Pancreas (tissue), 10 donors: ENCODE data around the gene COL4A1. TPM values are rescaled to one million over a fixed set of nuclear protein-coding genes. Genes with fewer than 3 reads are reported as not detected.
A peak's percentile ranks its signal among the peaks of the same experiment; 100 is the strongest.

Experiments
- ATAC-seq, 4 donors: fragments of 200-7000 bp; cut with Tn5 transposase; one replicate each; pipeline versions ENCODE4 v1.8.0 to v1.9.1; 2020; ENCODE audit warnings: mild to moderate bottlenecking in 4 of 4, moderate library complexity in 4 of 4
- DNase-seq, 6 donors: peaks; one replicate each; pipeline ENCODE4 v3.0.0-alpha.2; 2020
- FAIRE-seq: peaks from 2 replicates; lab custom pipeline; 2012; peaks lifted over from hg19 to GRCh38; lab: Jason Lieb, UNC
- H3K27ac ChIP-seq, 4 donors: fragments of 200-600 bp; sonication (generic); 1 replicate in 3 of 4; 2 replicates in 1 of 4; pipeline versions ENCODE4 v1.5.0 to v1.8.0; 2020
- H3K27me3 ChIP-seq, 4 donors: fragments of 200-600 bp; one replicate each; pipeline ENCODE4 v1.8.0; 2021
- H3K36me3 ChIP-seq, 3 donors: fragments of 200-600 bp; sonication (generic) in 1 of 3; one replicate each; pipeline versions ENCODE4 v1.5.0 to v1.8.0; 2020 to 2021
- H3K4me1 ChIP-seq, 3 donors: fragments of 200-600 bp; one replicate each; pipeline ENCODE4 v1.8.0; 2021
- H3K4me3 ChIP-seq, 4 donors: fragments of 200-600 bp; sonication (generic) in 2 of 4; one replicate each; pipeline versions ENCODE4 v1.5.0 to v1.8.0; 2020 to 2021
- H3K9me3 ChIP-seq, 4 donors: fragments of 200-600 bp; one replicate each; pipeline ENCODE4 v1.8.0; 2021
- WGBS, 2 donors: extraction: QIAGEN DNeasy Blood & Tissue Kit; methylation state at CpG; one replicate each; pipeline ENCODE4 v1.1.7; 2013; 5-methylcytosine and 5-hydroxymethylcytosine counted together
- intact Hi-C, 3 donors: fragments of 100-400 bp; cut with DNase I; formaldehyde crosslinking; loops; one replicate each; pipeline versions ENCODE4 v1.11.1 to v1.14.2; 2022
- polyA plus RNA-seq, 2 donors: library from polyadenylated mRNA; stranded (reverse); fragments of 200-250 nt; gene quantifications; one replicate each; pipeline ENCODE4 v1.2.3, GENCODE V29; 2013
- total RNA-seq, 6 donors: library from RNA; stranded (reverse); fragmentation: NEBNext Ultra II Directional in 4 of 6; extraction: Animal tissue kit (Norgen Biotek cat#: 25700) in 4 of 6; gene quantifications; one replicate each; pipeline versions ENCODE4 v1.2.1 to v1.2.4, GENCODE V29; 2021 to 2023
- TF ChIP-seq, protein P1 (sequence below), 4 donors: fragments of 200-600 bp; sonication (generic) in 3 of 4; IDR thresholded peaks; one replicate each; pipeline versions ENCODE4 v1.5.0 to v1.8.0; 2021; ENCODE audit warnings: antibody characterized with exemption in 4 of 4
- donor health status: healthy with polysubstance abuse.
- donor health status: DM: no; HTN: no; CAD: no; lungs with moderate emphysema.
- donor health status: DM: no; HTN: no; CAD: no.
- donor health status: control.
- donor health status: control.
- donor health status: Bipolar disorder and iron deficiency.
- donor health status: DM: yes; HTN: yes; CAD: no.
- donor health status: DM: no; HTN: no; CAD: no.
- donor health status: DM: no; HTN: no; CAD: no.
- donor health status: DM: yes; HTN: yes; CAD: no.

Gene COL4A1
- total and polyA plus RNA-seq, 8 donors, result 20.7 to 167 (median 35.6) TPM

DNA sequence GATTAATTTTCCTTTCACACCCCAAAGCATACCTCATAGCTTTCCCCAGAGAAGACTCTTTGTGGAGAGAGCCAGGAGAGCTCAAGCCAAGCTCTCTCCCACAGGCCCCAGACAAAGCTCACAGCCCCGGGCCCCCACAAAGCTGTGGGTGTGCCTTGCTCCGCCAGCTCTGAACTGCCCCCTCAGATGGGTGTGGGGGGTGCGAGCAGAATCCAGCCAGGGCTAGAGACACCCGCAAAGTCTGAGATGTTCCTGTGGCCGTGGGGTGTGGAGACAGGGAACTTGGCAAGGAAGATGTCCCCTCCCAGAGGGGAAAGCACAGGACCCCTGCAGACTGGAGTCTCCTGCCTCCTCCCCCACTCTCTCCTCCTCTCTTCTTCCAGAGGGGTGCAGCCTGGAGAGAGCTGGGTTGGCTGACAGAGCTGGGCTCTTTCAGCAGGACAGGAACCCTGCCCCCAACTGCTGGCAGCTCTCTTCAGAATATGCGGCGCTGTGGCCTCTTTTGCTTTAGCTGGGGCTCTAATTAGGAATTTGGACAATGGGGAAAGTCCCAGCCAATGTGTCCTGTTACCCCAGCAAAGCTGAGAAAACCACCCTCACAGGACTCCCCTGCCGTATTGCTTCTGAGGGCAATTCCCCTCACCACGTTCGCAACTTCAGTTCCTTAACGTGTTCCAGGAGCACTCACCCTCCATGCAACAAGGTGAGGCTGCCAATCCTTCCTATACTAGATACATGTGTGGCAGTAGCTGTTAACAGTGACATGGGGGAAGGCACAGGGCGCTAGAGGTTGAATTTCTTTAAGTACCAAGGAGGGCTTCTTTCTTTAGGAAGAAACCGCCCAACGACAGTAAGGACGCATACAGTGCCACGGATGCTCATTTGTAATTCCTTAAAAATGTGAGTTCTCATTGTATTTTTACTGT is 170.0 kb downstream of the COL4A1 start:
- no peak for DNase-seq
- WGBS, 2 donors, result 43 to 49% methylated on average over 16 of the region's 16 CpGs
- H3K4me3 ChIP-seq, result peak overlapping the region in 2 of 4 donors; percentile 57 to 59

GRCh38 chr13:110135977-110136597 is 170.9 kb downstream of the COL4A1 start:
- intact Hi-C loops, result no loop called here
- no peak for FAIRE-seq
- no peaks in the 10 kb centered on the region for H3K36me3 ChIP-seq

More for the DNA sequence above, 170.0 kb downstream of the COL4A1 start:
- H3K27ac ChIP-seq, result peak overlapping the region in 1 of 4 donors; percentile 82
- H3K4me1 ChIP-seq, result no peaks in the 10 kb centered on the region
- FAIRE-seq, result no peak
- H3K36me3 ChIP-seq, result no peaks in the 10 kb centered on the region
- intact Hi-C loops, result no loop called here
- no peaks in the 10 kb centered on the region for H3K27me3 ChIP-seq
- H3K9me3 ChIP-seq, result no peaks in the 10 kb centered on the region
- TF ChIP-seq, protein P1, sequence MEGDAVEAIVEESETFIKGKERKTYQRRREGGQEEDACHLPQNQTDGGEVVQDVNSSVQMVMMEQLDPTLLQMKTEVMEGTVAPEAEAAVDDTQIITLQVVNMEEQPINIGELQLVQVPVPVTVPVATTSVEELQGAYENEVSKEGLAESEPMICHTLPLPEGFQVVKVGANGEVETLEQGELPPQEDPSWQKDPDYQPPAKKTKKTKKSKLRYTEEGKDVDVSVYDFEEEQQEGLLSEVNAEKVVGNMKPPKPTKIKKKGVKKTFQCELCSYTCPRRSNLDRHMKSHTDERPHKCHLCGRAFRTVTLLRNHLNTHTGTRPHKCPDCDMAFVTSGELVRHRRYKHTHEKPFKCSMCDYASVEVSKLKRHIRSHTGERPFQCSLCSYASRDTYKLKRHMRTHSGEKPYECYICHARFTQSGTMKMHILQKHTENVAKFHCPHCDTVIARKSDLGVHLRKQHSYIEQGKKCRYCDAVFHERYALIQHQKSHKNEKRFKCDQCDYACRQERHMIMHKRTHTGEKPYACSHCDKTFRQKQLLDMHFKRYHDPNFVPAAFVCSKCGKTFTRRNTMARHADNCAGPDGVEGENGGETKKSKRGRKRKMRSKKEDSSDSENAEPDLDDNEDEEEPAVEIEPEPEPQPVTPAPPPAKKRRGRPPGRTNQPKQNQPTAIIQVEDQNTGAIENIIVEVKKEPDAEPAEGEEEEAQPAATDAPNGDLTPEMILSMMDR (IDR thresholded peaks at IDR 0.05), result no peak
- no peak for ATAC-seq

GRCh38 chr13:110134801-110135200 is 172.2 kb downstream of the COL4A1 start:
- no peak overlapping the region for H3K27ac ChIP-seq
- no peak for ATAC-seq
- no peak overlapping the region for H3K4me3 ChIP-seq
- no peaks in the 10 kb centered on the region for H3K4me1 ChIP-seq
- WGBS, 2 donors, result 54 to 63% methylated on average over 8 of the region's 8 CpGs
- DNase-seq, result no peak
- TF ChIP-seq, protein P1 (IDR thresholded peaks at IDR 0.05), result no peak
- FAIRE-seq, result no peak
- intact Hi-C loops, result no loop called here
- H3K27me3 ChIP-seq, result no peaks in the 10 kb centered on the region
- H3K9me3 ChIP-seq, result no peaks in the 10 kb centered on the region
- no peaks in the 10 kb centered on the region for H3K36me3 ChIP-seq

More at GRCh38 chr13:110135977-110136597, 170.9 kb downstream of the COL4A1 start:
- Histone ChIP-seq H3K4me3 (no peak overlapping the region), H3K27ac (no peak overlapping the region), H3K4me1 (no peaks in the 10 kb centered on the region), H3K27me3 (no peaks in the 10 kb centered on the region), H3K9me3 (no peaks in the 10 kb centered on the region)
- DNase-seq (no peak), ATAC-seq (no peak)
- WGBS, 2 donors, result 55 to 70% methylated on average over 5 of the region's 5 CpGs
- TF ChIP-seq, protein P1 (IDR thresholded peaks at IDR 0.05), result no peak

- no peaks in the 10 kb centered on the region for H3K27me3 ChIP-seq
- no peaks in the 10 kb centered on the region for H3K4me1 ChIP-seq
- no peak overlapping the region for H3K4me3 ChIP-seq
- DNase-seq, result no peak
- H3K27ac ChIP-seq, result no peak overlapping the region
- no peak for FAIRE-seq
- TF ChIP-seq, protein P1 (IDR thresholded peaks at IDR 0.05), result no peak
- no peak for ATAC-seq
- intact Hi-C loops, result no loop called here
- H3K9me3 ChIP-seq, result no peaks in the 10 kb centered on the region
- 78 to 86% methylated on average over 10 of the region's 10 CpGs for whole genome bisulfite sequencing, 2 donors
- no peaks in the 10 kb centered on the region for H3K36me3 ChIP-seq
These were observed 173.3 kb downstream of the COL4A1 start for GRCh38 chr13:110133425-110134235.
